Measurements from ENCODE around the gene PSMD1.

The PSMD1 gene

GRCh38 chr2:231186325-231186724, 129.7 kb downstream of the PSMD1 start:
- H3K27ac ChIP-seq = no peak overlapping the region
- no peak overlapping the region for H2AFZ ChIP-seq (ENCODE audit: low read depth)
- 0 out of 2 replicates have a peak, but pooled peaks cover 3% of the 10 kb centered on the region for H3K27me3 ChIP-seq (ENCODE audit: insufficient read depth, low read depth)
- H3K4me2 ChIP-seq = no peak overlapping the region
- TF ChIP-seq, protein P1, sequence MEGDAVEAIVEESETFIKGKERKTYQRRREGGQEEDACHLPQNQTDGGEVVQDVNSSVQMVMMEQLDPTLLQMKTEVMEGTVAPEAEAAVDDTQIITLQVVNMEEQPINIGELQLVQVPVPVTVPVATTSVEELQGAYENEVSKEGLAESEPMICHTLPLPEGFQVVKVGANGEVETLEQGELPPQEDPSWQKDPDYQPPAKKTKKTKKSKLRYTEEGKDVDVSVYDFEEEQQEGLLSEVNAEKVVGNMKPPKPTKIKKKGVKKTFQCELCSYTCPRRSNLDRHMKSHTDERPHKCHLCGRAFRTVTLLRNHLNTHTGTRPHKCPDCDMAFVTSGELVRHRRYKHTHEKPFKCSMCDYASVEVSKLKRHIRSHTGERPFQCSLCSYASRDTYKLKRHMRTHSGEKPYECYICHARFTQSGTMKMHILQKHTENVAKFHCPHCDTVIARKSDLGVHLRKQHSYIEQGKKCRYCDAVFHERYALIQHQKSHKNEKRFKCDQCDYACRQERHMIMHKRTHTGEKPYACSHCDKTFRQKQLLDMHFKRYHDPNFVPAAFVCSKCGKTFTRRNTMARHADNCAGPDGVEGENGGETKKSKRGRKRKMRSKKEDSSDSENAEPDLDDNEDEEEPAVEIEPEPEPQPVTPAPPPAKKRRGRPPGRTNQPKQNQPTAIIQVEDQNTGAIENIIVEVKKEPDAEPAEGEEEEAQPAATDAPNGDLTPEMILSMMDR (conservative IDR thresholded peaks at IDR 0.05; ENCODE audit: low read depth, low read length) = no peak
- no peak overlapping the region for H3K4me3 ChIP-seq (IDR thresholded peaks at IDR 0.05; ENCODE audit: insufficient read depth, low read depth, low read length)
- H3K9ac ChIP-seq = no peak overlapping the region
- H3K36me3 ChIP-seq (ENCODE audit: insufficient read depth) = no peaks in the 10 kb centered on the region
- no peaks in the 10 kb centered on the region for H3K79me2 ChIP-seq (ENCODE audit: insufficient read depth, low read depth)
- no peaks in the 10 kb centered on the region for H3K4me1 ChIP-seq (ENCODE audit: low read depth, poor library complexity, severe bottlenecking)
- H4K20me1 ChIP-seq (ENCODE audit: insufficient read depth) = no peaks in the 10 kb centered on the region

GRCh38 chr2:231187736-231188505, 131.3 kb downstream of the PSMD1 start:
- Histone ChIP-seq H3K79me2 (ENCODE audit: insufficient read depth, low read depth) (no peaks in the 10 kb centered on the region), H3K9ac (no peak overlapping the region), H3K36me3 (ENCODE audit: insufficient read depth) (no peaks in the 10 kb centered on the region), H3K27me3 (ENCODE audit: insufficient read depth, low read depth) (0 out of 2 replicates have a peak, but pooled peaks cover 3% of the 10 kb centered on the region), H3K27ac (no peak overlapping the region), H3K4me2 (no peak overlapping the region), H4K20me1 (ENCODE audit: insufficient read depth) (no peaks in the 10 kb centered on the region), H3K4me3 (IDR thresholded peaks at IDR 0.05; ENCODE audit: insufficient read depth, low read depth, low read length) (no peak overlapping the region), H2AFZ (ENCODE audit: low read depth) (no peak overlapping the region), H3K4me1 (ENCODE audit: low read depth, poor library complexity, severe bottlenecking) (no peaks in the 10 kb centered on the region)
- TF ChIP-seq, protein P1 (conservative IDR thresholded peaks at IDR 0.05; ENCODE audit: low read depth, low read length) = no peak

DNA sequence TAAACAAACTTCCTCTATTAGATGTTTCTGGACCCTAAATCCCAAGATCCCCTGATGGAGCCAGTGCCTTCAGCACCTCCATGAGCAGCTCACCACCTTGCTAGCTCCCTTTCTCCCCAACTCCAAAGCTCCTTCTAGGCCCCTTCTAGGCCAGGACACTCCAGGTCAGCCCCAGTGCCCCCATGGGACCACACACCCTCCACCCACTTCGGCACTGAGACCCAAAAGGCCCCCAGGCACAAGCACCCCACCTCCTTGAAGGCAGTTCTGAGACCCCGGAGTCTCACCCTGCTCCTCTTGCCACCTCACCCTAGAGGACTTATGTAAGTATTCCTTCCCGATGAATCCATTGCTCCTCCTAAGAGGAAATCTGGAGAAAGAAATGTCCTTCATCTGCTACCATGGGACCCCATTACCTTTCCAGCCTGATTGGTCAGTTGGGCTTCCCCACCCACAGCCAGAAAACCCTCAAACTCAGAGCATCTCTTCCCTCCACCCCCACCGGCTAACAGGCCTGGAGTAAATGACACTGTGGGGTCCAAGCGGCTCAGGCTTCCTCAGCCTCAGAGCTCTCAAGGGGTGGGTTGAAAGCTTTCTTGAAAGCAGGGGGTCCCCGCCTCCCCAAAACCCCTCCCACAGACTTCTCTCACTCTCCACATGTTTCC, 132.0 kb downstream of the PSMD1 start:
- H3K4me2 ChIP-seq = no peak overlapping the region
- no peaks in the 10 kb centered on the region for H3K79me2 ChIP-seq (ENCODE audit: insufficient read depth, low read depth)
- H3K9ac ChIP-seq = no peak overlapping the region
- H3K4me3 ChIP-seq (IDR thresholded peaks at IDR 0.05; ENCODE audit: insufficient read depth, low read depth, low read length) = no peak overlapping the region
- no peaks in the 10 kb centered on the region for H3K4me1 ChIP-seq (ENCODE audit: low read depth, poor library complexity, severe bottlenecking)
- H3K27me3 ChIP-seq (ENCODE audit: insufficient read depth, low read depth) = 0 out of 2 replicates have a peak, but pooled peaks cover 3% of the 10 kb centered on the region
- H4K20me1 ChIP-seq (ENCODE audit: insufficient read depth) = no peaks in the 10 kb centered on the region
- H3K36me3 ChIP-seq (ENCODE audit: insufficient read depth) = no peaks in the 10 kb centered on the region
- TF ChIP-seq, protein P1 (conservative IDR thresholded peaks at IDR 0.05; ENCODE audit: low read depth, low read length) = no peak
- H2AFZ ChIP-seq (ENCODE audit: low read depth) = no peak overlapping the region
- H3K27ac ChIP-seq = no peak overlapping the region

DNA sequence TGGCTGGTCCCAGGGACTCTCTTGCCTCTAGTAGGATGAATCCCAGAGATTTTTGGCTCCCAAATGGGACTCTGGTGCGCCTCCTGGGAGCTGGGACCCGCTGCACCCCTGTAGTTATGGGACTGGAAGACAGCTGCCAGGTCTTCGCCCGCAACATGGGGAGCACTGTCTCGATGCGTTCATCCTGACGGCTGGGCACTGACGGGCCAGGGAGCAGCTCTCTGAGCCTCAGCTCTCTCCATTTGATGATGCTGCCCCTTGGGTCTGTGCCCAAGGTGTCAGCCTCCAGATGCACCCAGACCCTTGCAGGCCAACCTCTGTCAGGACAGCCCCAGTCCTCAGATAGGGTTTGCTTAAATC, 132.5 kb downstream of the PSMD1 start:
- Histone ChIP-seq H3K4me3 (IDR thresholded peaks at IDR 0.05; ENCODE audit: insufficient read depth, low read depth, low read length) (no peak overlapping the region), H2AFZ (ENCODE audit: low read depth) (no peak overlapping the region), H3K27ac (no peak overlapping the region), H3K9ac (no peak overlapping the region), H3K4me2 (no peak overlapping the region), H3K27me3 (ENCODE audit: insufficient read depth, low read depth) (0 out of 2 replicates have a peak, but pooled peaks cover 3% of the 10 kb centered on the region), H3K4me1 (ENCODE audit: low read depth, poor library complexity, severe bottlenecking) (no peaks in the 10 kb centered on the region), H3K79me2 (ENCODE audit: insufficient read depth, low read depth) (no peaks in the 10 kb centered on the region), H4K20me1 (ENCODE audit: insufficient read depth) (no peaks in the 10 kb centered on the region), H3K36me3 (ENCODE audit: insufficient read depth) (no peaks in the 10 kb centered on the region)
- TF ChIP-seq, protein P1 (conservative IDR thresholded peaks at IDR 0.05; ENCODE audit: low read depth, low read length) = no peak

Data from KMS-11 (cell line).